GM18499 (cell line): ENCODE measurements around the gene PUM1.
"Not testable (repeated sequence)": the region's sequence is repeated elsewhere in the genome, so short reads cannot be mapped to it uniquely, and the experiment has no call there.

Experiments
- ATAC-seq: cut with Tn5 transposase; IDR thresholded peaks from one replicate; pipeline ENCODE4 v1.9.1; 2021; ENCODE audit warnings: moderate number of reproducible peaks; ENCODE audit not compliant: insufficient read depth, unreplicated experiment

The PUM1 gene

GRCh38 chr1:31064718-31065309 lies 703 bp downstream of the PUM1 start:
- no peak for ATAC-seq

GRCh38 chr1:31064111-31064717 lies 1.3 kb downstream of the PUM1 start:
- ATAC-seq, result no peak

GRCh38 chr1:31063631-31064030 lies 1.9 kb downstream of the PUM1 start:
- ATAC-seq, result no peak

- no peak for ATAC-seq
These were observed 2.6 kb downstream of the PUM1 start for GRCh38 chr1:31062867-31063380.

GRCh38 chr1:31062162-31062866 lies 3.2 kb downstream of the PUM1 start:
- not testable (repeated sequence) for ATAC-seq

- ATAC-seq, result no peak
These were observed 7.5 kb downstream of the PUM1 start for GRCh38 chr1:31058012-31058411.

- ATAC-seq, result no peak
These were observed 9.6 kb downstream of the PUM1 start for GRCh38 chr1:31055953-31056352.

- ATAC-seq, result no peak
These were observed 10.0 kb downstream of the PUM1 start for GRCh38 chr1:31055501-31055900.

GRCh38 chr1:31054958-31055481 lies 10.5 kb downstream of the PUM1 start:
- ATAC-seq, result no peak

- ATAC-seq, result no peak
These were observed 11.2 kb downstream of the PUM1 start for GRCh38 chr1:31054349-31054748.

- not testable (repeated sequence) for ATAC-seq
These were observed 12.9 kb downstream of the PUM1 start for GRCh38 chr1:31052613-31053012.

- no peak for ATAC-seq
These were observed 13.9 kb downstream of the PUM1 start for GRCh38 chr1:31051611-31052010.

GRCh38 chr1:31047507-31047906 lies 18.0 kb downstream of the PUM1 start:
- ATAC-seq, result not testable (repeated sequence)

GRCh38 chr1:31043631-31044030 lies 21.9 kb downstream of the PUM1 start:
- no peak for ATAC-seq

GRCh38 chr1:31042656-31043055 lies 22.9 kb downstream of the PUM1 start:
- ATAC-seq, result no peak

- no peak for ATAC-seq
These were observed 24.0 kb downstream of the PUM1 start for GRCh38 chr1:31041529-31041928.

- ATAC-seq, result no peak
These were observed 25.5 kb downstream of the PUM1 start for GRCh38 chr1:31040038-31040437.

- ATAC-seq, result not testable (repeated sequence)
These were observed 26.6 kb downstream of the PUM1 start for GRCh38 chr1:31038935-31039334.

- ATAC-seq, result no peak
These were observed 27.2 kb downstream of the PUM1 start for GRCh38 chr1:31038360-31038759.

GRCh38 chr1:31036749-31037500 lies 28.6 kb downstream of the PUM1 start:
- no peak for ATAC-seq

- ATAC-seq, result no peak
These were observed 31.9 kb downstream of the PUM1 start for GRCh38 chr1:31033598-31033997.
